Vagina (tissue), 2 donors: ENCODE results near the gene EXOC3. TPM values are rescaled to one million over a fixed set of nuclear protein-coding genes. Genes with fewer than 3 reads are reported as not detected.
"Not testable (repeated sequence)": the region's sequence is repeated elsewhere in the genome, so short reads cannot be mapped to it uniquely, and the experiment has no call there.

Source experiments
- DNase-seq, 2 donors: peaks; one replicate each; pipeline ENCODE4 v3.0.0-alpha.2; 2017; ENCODE audit errors: extremely low spot score in 2 of 2
- H3K27ac ChIP-seq: fragments of 200-600 bp; sonication (generic); one replicate; pipeline ENCODE4 v1.5.1; 2019
- H3K27me3 ChIP-seq: fragments of 200-600 bp; sonication (generic); one replicate; pipeline ENCODE4 v1.5.1; 2019
- H3K36me3 ChIP-seq, 2 donors: fragments of 200-600 bp; sonication (generic); one replicate each; pipeline ENCODE4 v1.5.1; 2017 to 2019
- H3K4me1 ChIP-seq: fragments of 200-600 bp; sonication (generic); one replicate; pipeline ENCODE4 v1.5.1; 2019
- H3K4me3 ChIP-seq, 2 donors: fragments of 200-600 bp; sonication (generic); 1 replicate in 1 of 2; 2 replicates in 1 of 2; pipeline ENCODE4 v1.5.1; 2016 to 2019
- H3K9me3 ChIP-seq: fragments of 200-600 bp; sonication (generic); one replicate; pipeline ENCODE4 v1.5.1; 2019
- CTCF ChIP-seq, 3 experiments: fragments of 450-650 bp in 2 of 3; fragments of 200-600 bp in 1 of 3; sonication (generic) in 1 of 3; IDR thresholded peaks; one replicate each; pipeline ENCODE4 v1.5.1; 2017 to 2019; ENCODE audit warnings: antibody characterized with exemption in 3 of 3, mild to moderate bottlenecking in 2 of 3, moderate library complexity in 2 of 3
- POLR2A ChIP-seq, 2 donors: fragments of 450-650 bp; IDR thresholded peaks; one replicate each; pipeline ENCODE4 v1.6.1; 2017; ENCODE audit warnings: antibody characterized with exemption in 2 of 2, mild to moderate bottlenecking in 2 of 2, moderate library complexity in 2 of 2
- POLR2AphosphoS5 ChIP-seq, 2 donors: sonication (generic); formaldehyde crosslinking; IDR thresholded peaks; one replicate each; pipeline ENCODE4 v1.9.0; 2017; ENCODE audit warnings: antibody characterized with exemption in 2 of 2, mild to moderate bottlenecking in 2 of 2, low read depth in 1 of 2; ENCODE audit not compliant: insufficient read depth in 1 of 2
- intact Hi-C: fragments of 100-400 bp; cut with DNase I; formaldehyde crosslinking; loops from one replicate; pipeline ENCODE4 v1.15.1; 2023
- total RNA-seq: library from RNA; depleted of rRNA; stranded (reverse); fragments of >200 nt; gene quantifications from one replicate; pipeline ENCODE4 v1.2.3, GENCODE V29; 2016

EXOC3 gene
- total RNA-seq, 1 donor from 2014 or later, result 67.5 TPM

GRCh38 chr5:485946-486491 is 43.0 kb downstream of the EXOC3 start:
- no peaks in the 10 kb centered on the region for H3K27me3 ChIP-seq
- intact Hi-C loops, result no loop called here

GRCh38 chr5:486597-486996 is 43.6 kb downstream of the EXOC3 start:
- H3K4me1 ChIP-seq, DNase-seq, H3K4me3 ChIP-seq, intact Hi-C loops, H3K36me3 ChIP-seq, H3K9me3 ChIP-seq, H3K27ac ChIP-seq, H3K27me3 ChIP-seq: not testable (repeated sequence)

More at GRCh38 chr5:485946-486491, 43.0 kb downstream of the EXOC3 start:
- Histone ChIP-seq H3K27ac (no peak overlapping the region), H3K4me3 (no peak overlapping the region), H3K4me1 (no peaks in the 10 kb centered on the region), H3K36me3 (no peaks in the 10 kb centered on the region), H3K9me3 (no peaks in the 10 kb centered on the region)
- TF ChIP-seq POLR2AphosphoS5 (IDR thresholded peaks at IDR 0.05; ENCODE audit: insufficient read depth in 1 of 2, low read depth in 1 of 2) (no peak), POLR2A (IDR thresholded peaks at IDR 0.05) (no peak), CTCF (IDR thresholded peaks at IDR 0.05) (no peak)
- DNase-seq, result no peak

- H3K36me3 ChIP-seq, result no peaks in the 10 kb centered on the region
- intact Hi-C loops, result no loop called here
- no peak overlapping the region for H3K4me3 ChIP-seq
- no peak for DNase-seq
- H3K4me1 ChIP-seq, result no peaks in the 10 kb centered on the region
- H3K27me3 ChIP-seq, result no peaks in the 10 kb centered on the region
- no peak for TF ChIP-seq CTCF (IDR thresholded peaks at IDR 0.05)
- no peak for TF ChIP-seq POLR2A (IDR thresholded peaks at IDR 0.05)
- TF ChIP-seq POLR2AphosphoS5 (IDR thresholded peaks at IDR 0.05; ENCODE audit: insufficient read depth in 1 of 2, low read depth in 1 of 2), result no peak
- H3K9me3 ChIP-seq, result no peaks in the 10 kb centered on the region
- H3K27ac ChIP-seq, result no peak overlapping the region
Measured at GRCh38 chr5:488241-488640, 45.3 kb downstream of the EXOC3 start.

- Histone ChIP-seq H3K4me3 (no peak overlapping the region), H3K36me3 (no peaks in the 10 kb centered on the region), H3K9me3 (no peaks in the 10 kb centered on the region), H3K27me3 (no peaks in the 10 kb centered on the region), H3K4me1 (no peaks in the 10 kb centered on the region), H3K27ac (no peak overlapping the region)
- intact Hi-C loops, result no loop called here
- no peak for TF ChIP-seq POLR2AphosphoS5 (IDR thresholded peaks at IDR 0.05; ENCODE audit: insufficient read depth in 1 of 2, low read depth in 1 of 2)
- no peak for TF ChIP-seq CTCF (IDR thresholded peaks at IDR 0.05)
- TF ChIP-seq POLR2A (IDR thresholded peaks at IDR 0.05), result no peak
- DNase-seq, result no peak
Measured at GRCh38 chr5:488744-489688, 46.0 kb downstream of the EXOC3 start.

GRCh38 chr5:489689-490080 is 46.7 kb downstream of the EXOC3 start:
- H3K36me3 ChIP-seq, result no peaks in the 10 kb centered on the region
- intact Hi-C loops, result no loop called here
- no peak overlapping the region for H3K4me3 ChIP-seq

More at GRCh38 chr5:489689-490080, 46.7 kb downstream of the EXOC3 start:
- no peak overlapping the region for H3K27ac ChIP-seq
- no peaks in the 10 kb centered on the region for H3K27me3 ChIP-seq
- no peak for DNase-seq
- no peaks in the 10 kb centered on the region for H3K4me1 ChIP-seq
- no peaks in the 10 kb centered on the region for H3K9me3 ChIP-seq
- TF ChIP-seq POLR2AphosphoS5 (IDR thresholded peaks at IDR 0.05; ENCODE audit: insufficient read depth in 1 of 2, low read depth in 1 of 2) (no peak), POLR2A (IDR thresholded peaks at IDR 0.05) (no peak), CTCF (IDR thresholded peaks at IDR 0.05) (no peak)
